Activated CD4-positive, CD25-positive, alpha-beta regulatory T cell (primary cell): ENCODE results near the gene UTF1.

ENCODE experiments used
- DNase-seq, 4 experiments: peaks; one replicate each; lab custom pipeline; 2025; lab: John Stamatoyannopoulos, UW

UTF1 gene

GRCh38 chr10:133279326-133280226 lies 49.6 kb downstream of the UTF1 start:
- no peak for DNase-seq

- DNase-seq, result no peak
Measured at GRCh38 chr10:133280391-133281059, 50.5 kb downstream of the UTF1 start.

- DNase-seq, result no peak
Measured at GRCh38 chr10:133281084-133281483, 51.1 kb downstream of the UTF1 start.
